HepG2 (cell line): ENCODE measurements around the gene ZNF451. TPM values are rescaled to one million over a fixed set of nuclear protein-coding genes. Genes with fewer than 3 reads are reported as not detected.

Experiments used
- ARNT ChIP-seq: fragments of 450-650 bp; IDR thresholded peaks from 2 replicates; pipeline ENCODE4 v1.6.1; 2017
- CBX2 ChIP-seq, 2 experiments: fragments of 200-600 bp in 1 of 2; sonication (generic); formaldehyde crosslinking in 1 of 2; IDR thresholded peaks; 2 replicates each; pipeline versions ENCODE4 v1.7.0 to v1.8.1; 2018 to 2022; ENCODE audit warnings: low read depth in 2 of 2, low read length in 1 of 2, mild to moderate bottlenecking in 1 of 2, missing genetic modification reagents in 1 of 2
- DMTF1 ChIP-seq: sonication (generic); formaldehyde crosslinking; IDR thresholded peaks from 2 replicates; pipeline ENCODE4 v1.4.0; 2020; ENCODE audit warnings: mild to moderate bottlenecking, missing genetic modification reagents
- ELK4 ChIP-seq: sonication (generic); formaldehyde crosslinking; IDR thresholded peaks from 2 replicates; pipeline ENCODE4 v1.9.0; 2021; ENCODE audit warnings: missing genetic modification reagents, borderline replicate concordance
- HHEX ChIP-seq: IDR thresholded peaks from 2 replicates; pipeline ENCODE4 v1.6.1; 2016; ENCODE audit warnings: control low read depth
- MXI1 ChIP-seq: IDR thresholded peaks from 3 replicates; pipeline ENCODE4 v1.6.1; 2012; ENCODE audit warnings: low read depth, low read length, inconsistent platforms, borderline replicate concordance
- NFIC ChIP-seq: IDR thresholded peaks from 2 replicates; pipeline ENCODE4 v1.6.1; 2012; ENCODE audit warnings: mild to moderate bottlenecking, low read length, inconsistent platforms
- NONO ChIP-seq, 2 experiments: fragments of 450-650 bp in 1 of 2; sonication (generic) in 1 of 2; formaldehyde crosslinking in 1 of 2; IDR thresholded peaks in 1 of 2; conservative IDR thresholded peaks in 1 of 2; 2 replicates each; pipeline versions ENCODE4 v1.6.1 to v1.8.0; 2017 to 2022; ENCODE audit warnings: mild to moderate bottlenecking in 1 of 2, missing genetic modification reagents in 1 of 2, moderate library complexity in 1 of 2
- PITX1 ChIP-seq: sonication (generic); formaldehyde crosslinking; IDR thresholded peaks from 2 replicates; pipeline ENCODE4 v1.5.1; 2020; ENCODE audit warnings: mild to moderate bottlenecking, missing genetic modification reagents
- RFXAP ChIP-seq: sonication (generic); formaldehyde crosslinking; IDR thresholded peaks from 2 replicates; pipeline ENCODE4 v1.4.0; 2020; ENCODE audit warnings: missing genetic modification reagents, borderline replicate concordance
- SAFB2 ChIP-seq: sonication (generic); formaldehyde crosslinking; IDR thresholded peaks from 2 replicates; pipeline ENCODE4 v1.5.1; 2020; ENCODE audit warnings: missing genetic modification reagents, low read depth, mild to moderate bottlenecking, borderline replicate concordance
- TARDBP ChIP-seq: sonication (generic); formaldehyde crosslinking; IDR thresholded peaks from 2 replicates; pipeline ENCODE4 v1.8.0; 2022; ENCODE audit warnings: mild to moderate bottlenecking, missing genetic modification reagents
- THAP11 ChIP-seq: IDR thresholded peaks from 2 replicates; pipeline ENCODE4 v1.6.1; 2016; ENCODE audit warnings: missing biosample characterization, missing genetic modification reagents
- ZBTB25 ChIP-seq: IDR thresholded peaks from 2 replicates; pipeline ENCODE4 v1.6.1; 2018; ENCODE audit warnings: missing genetic modification reagents
- ZBTB33 ChIP-seq: sonication (generic); formaldehyde crosslinking; IDR thresholded peaks from 2 replicates; pipeline ENCODE4 v1.4.0; 2020; ENCODE audit warnings: missing genetic modification reagents
- ZBTB46 ChIP-seq: sonication (generic); formaldehyde crosslinking; IDR thresholded peaks from 2 replicates; pipeline ENCODE4 v1.4.0; 2020; ENCODE audit warnings: mild to moderate bottlenecking, missing genetic modification reagents, borderline replicate concordance
- ZNF138 ChIP-seq: sonication (generic); formaldehyde crosslinking; IDR thresholded peaks from 2 replicates; pipeline ENCODE4 v1.5.0; 2020; ENCODE audit warnings: mild to moderate bottlenecking, low read depth, missing genetic modification reagents
- ZNF253 ChIP-seq: sonication (generic); formaldehyde crosslinking; IDR thresholded peaks from 2 replicates; pipeline ENCODE4 v1.8.0; 2022; ENCODE audit warnings: mild to moderate bottlenecking, missing genetic modification reagents, borderline replicate concordance
- ZNF777 ChIP-seq: sonication (generic); formaldehyde crosslinking; IDR thresholded peaks from 2 replicates; pipeline ENCODE4 v1.4.0; 2020; ENCODE audit warnings: missing genetic modification reagents
- ZSCAN20 ChIP-seq: sonication (generic); formaldehyde crosslinking; IDR thresholded peaks from 2 replicates; pipeline ENCODE4 v1.4.0; 2020; ENCODE audit warnings: missing genetic modification reagents, mild to moderate bottlenecking, borderline replicate concordance
- polyA plus RNA-seq, 8 experiments: library from polyadenylated mRNA; depleted of rRNA in 3 of 8; stranded (reverse) in 7 of 8; unstranded in 1 of 8; fragments of >200 nt; fragmentation: Illumina TruSeq in 4 of 8; extraction: Trizol in 4 of 8; gene quantifications; 2 replicates each; pipeline versions ENCODE4 v1.2.1 to v1.2.3, GENCODE V29; 2011 to 2016; ENCODE audit warnings: low read depth in 4 of 8, missing spikeins in 1 of 8, mixed read lengths in 1 of 8; ENCODE audit not compliant: insufficient read depth in 1 of 8
- total RNA-seq, 5 experiments: library from RNA; depleted of rRNA; stranded (reverse); fragments of >200 nt; fragmentation: Illumina TruSeq; extraction: Trizol; gene quantifications; 2 replicates each; pipeline ENCODE4 v1.2.3, GENCODE V29; 2016; ENCODE audit warnings: low read depth in 1 of 5

ZNF451 gene
- total and polyA plus RNA-seq, 2 of the 13 experiments (the other 11 are each of a cell fraction or from before 2014, with no cell fraction given): 32.1 to 65.7 TPM

- TF ChIP-seq CBX2 (IDR thresholded peaks at IDR 0.05; ENCODE audit: low read depth, low read length): no peak
- TF ChIP-seq CBX2 (CRISPR knock-in tag; IDR thresholded peaks at IDR 0.05; ENCODE audit: low read depth): no peak
- TF ChIP-seq ZBTB25 (CRISPR knock-in tag): peak; percentile 98
- TF ChIP-seq NONO (IDR thresholded peaks at IDR 0.05): no peak
- peak; percentile 94 for TF ChIP-seq NONO (CRISPR knock-in tag; conservative IDR thresholded peaks at IDR 0.05)
- TF ChIP-seq RFXAP (CRISPR knock-in tag): peak; percentile 92
- peak; percentile 82 for TF ChIP-seq TARDBP
- no peak for TF ChIP-seq HHEX
- TF ChIP-seq ZBTB46 (CRISPR knock-in tag): no peak
- no peak for TF ChIP-seq DMTF1 (CRISPR knock-in tag)
- no peak for TF ChIP-seq NFIC
- peak; percentile 87; the same call in 1 of the 3 replicates for TF ChIP-seq MXI1
- TF ChIP-seq THAP11 (CRISPR knock-in tag): peak; percentile 99
- peak; percentile 62; the same call in 1 of the 2 replicates for TF ChIP-seq ZBTB33 (CRISPR knock-in tag)
- TF ChIP-seq PITX1 (CRISPR knock-in tag): peak; percentile 92
- TF ChIP-seq ZNF253: no peak
- TF ChIP-seq ZNF138 (CRISPR knock-in tag): peak; percentile 72; the same call in 1 of the 2 replicates
- TF ChIP-seq ZSCAN20 (CRISPR knock-in tag): no peak
- TF ChIP-seq ZNF777 (CRISPR knock-in tag): peak; percentile 80
- TF ChIP-seq ELK4 (CRISPR knock-in tag): no peak
- no peak for TF ChIP-seq ARNT
- peak; percentile 84; the same call in 1 of the 2 replicates for TF ChIP-seq SAFB2 (CRISPR knock-in tag)
These were observed at the start of gene ZNF451 (continued) for GRCh38 chr6:57089687-57090457.
